ENCODE measurements around the gene PASK. TPM values are rescaled to one million over a fixed set of nuclear protein-coding genes. Genes with fewer than 3 reads are reported as not detected.

The PASK gene
- total RNA-seq, 1 experiment from 2014 or later, result 51.6 TPM

GRCh38 chr2:241178961-241179360 lies 29.7 kb upstream of the PASK start:
- TF ChIP-seq, protein P1, sequence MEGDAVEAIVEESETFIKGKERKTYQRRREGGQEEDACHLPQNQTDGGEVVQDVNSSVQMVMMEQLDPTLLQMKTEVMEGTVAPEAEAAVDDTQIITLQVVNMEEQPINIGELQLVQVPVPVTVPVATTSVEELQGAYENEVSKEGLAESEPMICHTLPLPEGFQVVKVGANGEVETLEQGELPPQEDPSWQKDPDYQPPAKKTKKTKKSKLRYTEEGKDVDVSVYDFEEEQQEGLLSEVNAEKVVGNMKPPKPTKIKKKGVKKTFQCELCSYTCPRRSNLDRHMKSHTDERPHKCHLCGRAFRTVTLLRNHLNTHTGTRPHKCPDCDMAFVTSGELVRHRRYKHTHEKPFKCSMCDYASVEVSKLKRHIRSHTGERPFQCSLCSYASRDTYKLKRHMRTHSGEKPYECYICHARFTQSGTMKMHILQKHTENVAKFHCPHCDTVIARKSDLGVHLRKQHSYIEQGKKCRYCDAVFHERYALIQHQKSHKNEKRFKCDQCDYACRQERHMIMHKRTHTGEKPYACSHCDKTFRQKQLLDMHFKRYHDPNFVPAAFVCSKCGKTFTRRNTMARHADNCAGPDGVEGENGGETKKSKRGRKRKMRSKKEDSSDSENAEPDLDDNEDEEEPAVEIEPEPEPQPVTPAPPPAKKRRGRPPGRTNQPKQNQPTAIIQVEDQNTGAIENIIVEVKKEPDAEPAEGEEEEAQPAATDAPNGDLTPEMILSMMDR (IDR thresholded peaks at IDR 0.05), result no peak
- TF ChIP-seq SIN3A (IDR thresholded peaks at IDR 0.05; ENCODE audit: borderline replicate concordance, insufficient read depth, low read depth, low read length) (no peak), TCF7L2 (IDR thresholded peaks at IDR 0.05; ENCODE audit: low read depth, low read length) (no peak), POLR2AphosphoS5 (IDR thresholded peaks at IDR 0.05; ENCODE audit: low read depth, low read length) (no peak)
- TF ChIP-seq, protein P2, sequence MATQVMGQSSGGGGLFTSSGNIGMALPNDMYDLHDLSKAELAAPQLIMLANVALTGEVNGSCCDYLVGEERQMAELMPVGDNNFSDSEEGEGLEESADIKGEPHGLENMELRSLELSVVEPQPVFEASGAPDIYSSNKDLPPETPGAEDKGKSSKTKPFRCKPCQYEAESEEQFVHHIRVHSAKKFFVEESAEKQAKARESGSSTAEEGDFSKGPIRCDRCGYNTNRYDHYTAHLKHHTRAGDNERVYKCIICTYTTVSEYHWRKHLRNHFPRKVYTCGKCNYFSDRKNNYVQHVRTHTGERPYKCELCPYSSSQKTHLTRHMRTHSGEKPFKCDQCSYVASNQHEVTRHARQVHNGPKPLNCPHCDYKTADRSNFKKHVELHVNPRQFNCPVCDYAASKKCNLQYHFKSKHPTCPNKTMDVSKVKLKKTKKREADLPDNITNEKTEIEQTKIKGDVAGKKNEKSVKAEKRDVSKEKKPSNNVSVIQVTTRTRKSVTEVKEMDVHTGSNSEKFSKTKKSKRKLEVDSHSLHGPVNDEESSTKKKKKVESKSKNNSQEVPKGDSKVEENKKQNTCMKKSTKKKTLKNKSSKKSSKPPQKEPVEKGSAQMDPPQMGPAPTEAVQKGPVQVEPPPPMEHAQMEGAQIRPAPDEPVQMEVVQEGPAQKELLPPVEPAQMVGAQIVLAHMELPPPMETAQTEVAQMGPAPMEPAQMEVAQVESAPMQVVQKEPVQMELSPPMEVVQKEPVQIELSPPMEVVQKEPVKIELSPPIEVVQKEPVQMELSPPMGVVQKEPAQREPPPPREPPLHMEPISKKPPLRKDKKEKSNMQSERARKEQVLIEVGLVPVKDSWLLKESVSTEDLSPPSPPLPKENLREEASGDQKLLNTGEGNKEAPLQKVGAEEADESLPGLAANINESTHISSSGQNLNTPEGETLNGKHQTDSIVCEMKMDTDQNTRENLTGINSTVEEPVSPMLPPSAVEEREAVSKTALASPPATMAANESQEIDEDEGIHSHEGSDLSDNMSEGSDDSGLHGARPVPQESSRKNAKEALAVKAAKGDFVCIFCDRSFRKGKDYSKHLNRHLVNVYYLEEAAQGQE (IDR thresholded peaks at IDR 0.05; ENCODE audit: insufficient read depth in 1 of 2, low read depth in 2 of 2, low read length in 1 of 2), result no peak
- ChIA-PET POLR2A (interaction anchor here (0.6 kb wide), 1 partner anchor 35 kb away, joined by 3 read pairs; no protein-coding TSS in a partner anchor), CTCF (no interaction called here)
- ATAC-seq (no peak), DNase-seq (ENCODE audit: low read depth, low spot score) (no peak)
- Histone ChIP-seq H3K4me1 (ENCODE audit: control insufficient read depth, insufficient read depth, low read length) (no peaks in the 10 kb centered on the region), H3K9me3 (ENCODE audit: control insufficient read depth, insufficient read depth, low read depth, low read length) (no peaks in the 10 kb centered on the region), H3K27me3 (ENCODE audit: control insufficient read depth, insufficient read depth, low read length) (no peaks in the 10 kb centered on the region), H3K27ac (ENCODE audit: low read length) (no peak overlapping the region), H3K36me3 (ENCODE audit: control insufficient read depth, insufficient read depth, low read length) (no peaks in the 10 kb centered on the region), H3K4me3 (ENCODE audit: low read depth in 2 of 2, low read length in 2 of 2) (no peak overlapping the region)
- no TSS peak for BruUV-seq (replicated peaks)
- intact Hi-C loops (cut with micrococcal nuclease; ENCODE audit: unreplicated experiment) (no loop called here), in situ Hi-C loops (cut with HindIII; ENCODE audit: low pct_unique_long_range_greater_than_20kb, low sequenced_read_pairs) (no loop called here)

DNA sequence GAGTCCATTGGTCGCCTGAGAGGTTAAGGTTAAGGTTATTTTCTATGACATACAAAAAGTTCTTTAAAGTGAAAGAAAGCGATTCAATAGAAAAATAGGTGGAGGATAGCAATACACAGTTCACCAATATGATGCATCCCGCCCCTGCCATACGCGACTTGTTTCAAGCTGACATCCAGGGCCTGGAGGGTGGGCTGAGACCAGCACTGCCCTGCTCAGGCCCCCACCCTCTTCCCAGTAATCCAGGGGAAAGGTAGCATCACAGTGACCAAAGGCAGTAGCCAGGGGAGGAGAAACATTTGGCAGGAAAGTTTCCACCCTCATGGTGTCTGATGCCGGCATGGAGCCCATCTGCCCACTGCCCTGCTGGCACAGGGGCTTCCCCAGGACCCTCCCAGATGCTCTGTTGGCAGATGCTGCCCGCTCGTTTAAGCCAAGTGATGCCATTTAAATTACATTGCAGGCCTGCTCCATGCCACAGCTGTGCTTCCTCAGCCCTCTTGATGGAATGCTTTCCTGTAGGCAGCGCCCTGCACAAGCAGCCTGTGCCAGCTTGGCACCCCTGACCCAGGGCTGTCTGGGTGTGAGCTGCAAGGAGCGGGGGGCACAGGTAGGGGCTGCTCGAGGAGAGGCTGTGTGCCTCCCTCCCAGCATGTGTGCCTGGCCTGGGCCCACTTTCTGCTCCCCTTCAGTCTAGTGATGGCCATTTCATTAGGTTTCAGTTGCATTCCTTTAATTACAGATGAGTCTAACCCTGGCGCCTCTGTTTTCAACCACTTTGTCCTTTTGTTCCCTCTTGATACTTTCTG lies 28.5 kb upstream of the PASK start:
- Histone ChIP-seq H3K27ac (ENCODE audit: low read length) (no peak overlapping the region), H3K4me1 (ENCODE audit: control insufficient read depth, insufficient read depth, low read length) (no peaks in the 10 kb centered on the region), H3K4me3 (ENCODE audit: low read depth in 2 of 2, low read length in 2 of 2) (no peak overlapping the region), H3K9me3 (ENCODE audit: control insufficient read depth, insufficient read depth, low read depth, low read length) (no peaks in the 10 kb centered on the region), H3K36me3 (ENCODE audit: control insufficient read depth, insufficient read depth, low read length) (no peaks in the 10 kb centered on the region), H3K27me3 (ENCODE audit: control insufficient read depth, insufficient read depth, low read length) (no peaks in the 10 kb centered on the region)
- ChIA-PET POLR2A (no interaction called here), CTCF (interaction anchor here (0.6 kb wide), 2 partner anchors 15 to 114 kb away, joined by 4 to 10 read pairs; no protein-coding TSS in a partner anchor)
- TF ChIP-seq, protein P2 (IDR thresholded peaks at IDR 0.05; ENCODE audit: insufficient read depth in 1 of 2, low read depth in 2 of 2, low read length in 1 of 2), result no peak
- TF ChIP-seq, protein P1 (IDR thresholded peaks at IDR 0.05), result no peak
- TF ChIP-seq POLR2AphosphoS5 (IDR thresholded peaks at IDR 0.05; ENCODE audit: low read depth, low read length) (no peak), SIN3A (IDR thresholded peaks at IDR 0.05; ENCODE audit: borderline replicate concordance, insufficient read depth, low read depth, low read length) (no peak), TCF7L2 (IDR thresholded peaks at IDR 0.05; ENCODE audit: low read depth, low read length) (no peak)
- intact Hi-C loops (cut with micrococcal nuclease; ENCODE audit: unreplicated experiment) (no loop called here), in situ Hi-C loops (cut with HindIII; ENCODE audit: low pct_unique_long_range_greater_than_20kb, low sequenced_read_pairs) (no loop called here)
- ATAC-seq (no peak), DNase-seq (ENCODE audit: low read depth, low spot score) (no peak)
- no TSS peak for BruUV-seq (replicated peaks)
